Keratinocyte (primary cell): ENCODE results near the gene MAGEH1.

Experiments used
- EZH2 ChIP-seq: IDR thresholded peaks from one replicate; pipeline ENCODE4 v1.6.1; 2012; ENCODE audit warnings: inconsistent platforms, mild to moderate bottlenecking, low read length, moderate library complexity
- TF ChIP-seq, protein P1 (sequence below), 3 experiments: IDR thresholded peaks in 1 of 3; conservative IDR thresholded peaks in 1 of 3; optimal IDR thresholded peaks in 1 of 3; 2 replicates in 2 of 3; 3 replicates in 1 of 3; pipeline versions ENCODE3 to v1.5.1; 2011; ENCODE audit warnings: low read length in 3 of 3, mild to moderate bottlenecking in 3 of 3, moderate library complexity in 2 of 3, control low read depth in 1 of 3, inconsistent platforms in 1 of 3; ENCODE audit not compliant: insufficient read depth in 2 of 3; ENCODE audit errors: extremely low read depth in 1 of 3

DNA sequence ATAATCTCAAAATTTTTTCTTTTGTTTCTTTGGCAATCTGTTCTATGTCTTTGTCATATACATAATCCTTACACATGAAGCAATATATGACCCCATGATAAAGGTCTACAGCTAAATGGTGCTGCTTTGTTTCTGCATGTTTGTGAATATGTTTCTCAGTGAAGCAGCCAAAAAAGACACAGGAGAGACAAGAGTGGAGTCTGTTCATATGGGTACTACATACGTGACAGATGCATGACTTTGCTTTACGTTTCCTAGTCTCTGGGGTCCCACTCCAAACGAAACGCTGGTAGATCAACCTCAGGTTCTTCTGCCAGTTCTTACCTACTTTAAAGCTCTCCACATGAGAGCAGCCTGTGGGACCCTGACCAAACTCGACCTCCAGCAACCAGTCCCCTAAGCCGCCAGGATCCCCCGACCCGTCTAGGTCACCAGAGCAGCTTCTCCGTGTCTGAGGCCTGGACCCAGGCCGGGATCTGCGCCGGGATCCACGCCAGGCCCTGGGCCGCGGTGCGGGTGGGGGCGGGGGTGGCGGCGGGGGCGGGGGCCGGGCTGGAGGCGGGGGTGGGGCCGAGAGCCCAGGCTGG, 36.2 kb downstream of the MAGEH1 start:
- TF ChIP-seq, protein P1, sequence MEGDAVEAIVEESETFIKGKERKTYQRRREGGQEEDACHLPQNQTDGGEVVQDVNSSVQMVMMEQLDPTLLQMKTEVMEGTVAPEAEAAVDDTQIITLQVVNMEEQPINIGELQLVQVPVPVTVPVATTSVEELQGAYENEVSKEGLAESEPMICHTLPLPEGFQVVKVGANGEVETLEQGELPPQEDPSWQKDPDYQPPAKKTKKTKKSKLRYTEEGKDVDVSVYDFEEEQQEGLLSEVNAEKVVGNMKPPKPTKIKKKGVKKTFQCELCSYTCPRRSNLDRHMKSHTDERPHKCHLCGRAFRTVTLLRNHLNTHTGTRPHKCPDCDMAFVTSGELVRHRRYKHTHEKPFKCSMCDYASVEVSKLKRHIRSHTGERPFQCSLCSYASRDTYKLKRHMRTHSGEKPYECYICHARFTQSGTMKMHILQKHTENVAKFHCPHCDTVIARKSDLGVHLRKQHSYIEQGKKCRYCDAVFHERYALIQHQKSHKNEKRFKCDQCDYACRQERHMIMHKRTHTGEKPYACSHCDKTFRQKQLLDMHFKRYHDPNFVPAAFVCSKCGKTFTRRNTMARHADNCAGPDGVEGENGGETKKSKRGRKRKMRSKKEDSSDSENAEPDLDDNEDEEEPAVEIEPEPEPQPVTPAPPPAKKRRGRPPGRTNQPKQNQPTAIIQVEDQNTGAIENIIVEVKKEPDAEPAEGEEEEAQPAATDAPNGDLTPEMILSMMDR (optimal IDR thresholded peaks at IDR 0.05 in 1 of 3, IDR thresholded peaks at IDR 0.05 in 1 of 3, conservative IDR thresholded peaks at IDR 0.05 in 1 of 3; ENCODE audit: extremely low read depth in 1 of 3, insufficient read depth in 2 of 3, low read length in 3 of 3) = no peak
- no peak for TF ChIP-seq EZH2
